Measurements from ENCODE around the gene SMAP2.

DNA sequence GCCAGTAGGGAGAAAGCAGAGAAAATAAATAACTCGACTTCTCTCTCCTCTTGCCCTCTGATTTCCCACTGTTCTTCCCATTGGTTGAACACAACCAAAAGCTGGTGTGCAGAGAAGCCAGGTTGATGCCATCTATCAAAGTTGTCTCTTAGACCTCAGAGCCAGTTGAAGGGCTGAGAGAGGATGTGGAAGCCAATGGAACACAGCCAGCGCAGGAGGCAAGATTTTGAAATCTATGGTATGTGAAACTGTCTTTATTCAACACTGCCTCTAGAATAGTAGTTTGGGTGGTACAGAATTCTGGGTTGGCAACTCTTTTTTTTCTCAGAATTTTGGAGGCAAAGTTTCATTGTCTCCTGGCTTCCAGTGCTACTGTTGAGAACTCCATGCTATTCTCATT, 11.3 kb upstream of the SMAP2 start:
- TF ChIP-seq ZNF391 (tag by site-specific recombination; IDR thresholded peaks at IDR 0.05; ENCODE audit: borderline replicate concordance, low read depth) (no peak), EGR2 (tag by site-specific recombination; IDR thresholded peaks at IDR 0.05; ENCODE audit: low read depth) (no peak), ZNF629 (tag by site-specific recombination; IDR thresholded peaks at IDR 0.05) (no peak)
- TF ChIP-seq, protein P1, sequence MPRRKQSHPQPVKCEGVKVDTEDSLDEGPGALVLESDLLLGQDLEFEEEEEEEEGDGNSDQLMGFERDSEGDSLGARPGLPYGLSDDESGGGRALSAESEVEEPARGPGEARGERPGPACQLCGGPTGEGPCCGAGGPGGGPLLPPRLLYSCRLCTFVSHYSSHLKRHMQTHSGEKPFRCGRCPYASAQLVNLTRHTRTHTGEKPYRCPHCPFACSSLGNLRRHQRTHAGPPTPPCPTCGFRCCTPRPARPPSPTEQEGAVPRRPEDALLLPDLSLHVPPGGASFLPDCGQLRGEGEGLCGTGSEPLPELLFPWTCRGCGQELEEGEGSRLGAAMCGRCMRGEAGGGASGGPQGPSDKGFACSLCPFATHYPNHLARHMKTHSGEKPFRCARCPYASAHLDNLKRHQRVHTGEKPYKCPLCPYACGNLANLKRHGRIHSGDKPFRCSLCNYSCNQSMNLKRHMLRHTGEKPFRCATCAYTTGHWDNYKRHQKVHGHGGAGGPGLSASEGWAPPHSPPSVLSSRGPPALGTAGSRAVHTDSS (tag by site-specific recombination; IDR thresholded peaks at IDR 0.05): no peak
- TF ChIP-seq, protein P2, sequence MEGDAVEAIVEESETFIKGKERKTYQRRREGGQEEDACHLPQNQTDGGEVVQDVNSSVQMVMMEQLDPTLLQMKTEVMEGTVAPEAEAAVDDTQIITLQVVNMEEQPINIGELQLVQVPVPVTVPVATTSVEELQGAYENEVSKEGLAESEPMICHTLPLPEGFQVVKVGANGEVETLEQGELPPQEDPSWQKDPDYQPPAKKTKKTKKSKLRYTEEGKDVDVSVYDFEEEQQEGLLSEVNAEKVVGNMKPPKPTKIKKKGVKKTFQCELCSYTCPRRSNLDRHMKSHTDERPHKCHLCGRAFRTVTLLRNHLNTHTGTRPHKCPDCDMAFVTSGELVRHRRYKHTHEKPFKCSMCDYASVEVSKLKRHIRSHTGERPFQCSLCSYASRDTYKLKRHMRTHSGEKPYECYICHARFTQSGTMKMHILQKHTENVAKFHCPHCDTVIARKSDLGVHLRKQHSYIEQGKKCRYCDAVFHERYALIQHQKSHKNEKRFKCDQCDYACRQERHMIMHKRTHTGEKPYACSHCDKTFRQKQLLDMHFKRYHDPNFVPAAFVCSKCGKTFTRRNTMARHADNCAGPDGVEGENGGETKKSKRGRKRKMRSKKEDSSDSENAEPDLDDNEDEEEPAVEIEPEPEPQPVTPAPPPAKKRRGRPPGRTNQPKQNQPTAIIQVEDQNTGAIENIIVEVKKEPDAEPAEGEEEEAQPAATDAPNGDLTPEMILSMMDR (tag by site-specific recombination; IDR thresholded peaks at IDR 0.05): no peak
